Activated naive CD4-positive, alpha-beta T cell treated with anti-CD3 and anti-CD28 coated beads for 36 hours (primary cell): ENCODE results near the gene MAP3K20. TPM values are rescaled to one million over a fixed set of nuclear protein-coding genes. Genes with fewer than 3 reads are reported as not detected.

ENCODE experiments used
- CTCF ChIA-PET: fragments of 350-600 bp; sonication (Branson Sonifier 250); formaldehyde crosslinking; loops from one replicate; lab custom pipeline; 2021; ENCODE audit warnings: antibody characterized with exemption; lab: Charles Lee
- DNase-seq: peaks from one replicate; pipeline ENCODE4 v3.0.0-alpha.2; 2020
- H3K27ac Mint-ChIP-seq: one replicate; pipeline ENCODE4 v1.8.0; 2021; ENCODE audit warnings: mild to moderate bottlenecking, mixed read lengths
- H3K27me3 Mint-ChIP-seq: one replicate; pipeline ENCODE4 v1.8.0; 2021; ENCODE audit warnings: low read depth, mixed read lengths
- H3K36me3 Mint-ChIP-seq: one replicate; pipeline ENCODE4 v1.8.0; 2021; ENCODE audit warnings: low read depth, mixed read lengths
- H3K4me1 Mint-ChIP-seq: one replicate; pipeline ENCODE4 v1.8.0; 2021; ENCODE audit warnings: low read depth, mixed read lengths
- H3K4me3 Mint-ChIP-seq: one replicate; pipeline ENCODE4 v1.8.0; 2021; ENCODE audit warnings: mild to moderate bottlenecking, moderate library complexity, mixed read lengths
- H3K9me3 Mint-ChIP-seq: one replicate; pipeline ENCODE4 v1.8.0; 2021; ENCODE audit warnings: mixed read lengths
- intact Hi-C: fragments of 100-400 bp; cut with micrococcal nuclease; formaldehyde crosslinking; loops from one replicate; pipeline ENCODE4 v1.15.1; 2023
- total RNA-seq, 2 experiments: library from RNA; stranded (reverse); gene quantifications; one replicate each; pipeline ENCODE4 v1.2.3, GENCODE V29; 2021

MAP3K20 gene
- total RNA-seq, 2 experiments from 2014 or later: 3.0 to 3.7 TPM

DNA sequence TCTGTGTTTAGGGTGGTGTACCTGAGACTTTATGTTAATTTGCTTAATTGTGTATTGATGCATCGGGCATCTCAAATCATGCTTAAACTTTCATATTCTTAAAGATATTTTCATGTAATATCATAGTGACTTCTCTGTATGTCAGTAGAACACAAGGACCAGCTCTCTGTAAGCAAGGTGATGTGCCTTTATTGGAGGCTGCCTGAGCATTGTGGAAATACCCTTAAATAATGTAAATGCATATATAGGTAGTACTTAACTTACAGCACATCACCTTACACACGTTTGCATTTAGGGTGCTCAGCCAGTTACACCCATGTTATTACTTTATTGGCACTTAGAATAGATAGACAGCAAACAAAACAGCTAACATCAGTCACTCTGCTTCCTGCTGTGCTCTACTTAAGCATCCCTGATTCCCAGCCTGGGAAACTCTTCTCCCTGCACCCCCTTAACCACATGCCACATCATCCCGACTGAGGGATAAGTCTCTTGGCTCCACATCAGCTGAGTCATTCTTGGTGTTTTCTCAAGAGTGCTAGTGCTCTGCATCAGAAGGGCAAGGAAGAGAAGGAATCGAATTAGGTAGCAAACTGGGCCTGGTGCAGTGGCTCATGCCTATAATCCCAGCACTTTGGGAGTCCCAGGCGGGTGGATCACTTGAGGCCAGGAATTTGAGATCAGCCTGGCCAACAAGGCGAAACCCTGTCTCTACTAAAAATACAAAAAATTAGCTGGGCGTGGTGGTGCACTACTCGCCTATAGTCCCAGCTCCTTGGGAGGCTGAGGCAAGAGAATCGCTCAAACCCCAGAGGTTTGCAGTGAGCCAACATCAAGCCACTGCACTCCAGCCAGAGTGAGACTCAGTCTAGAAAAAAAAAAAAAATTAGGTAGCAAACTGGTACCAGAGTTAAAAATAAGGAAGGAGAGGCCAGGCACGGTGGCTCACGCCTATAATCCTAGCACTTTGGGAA, 108.7 kb downstream of the MAP3K20 start:
- intact Hi-C loops: no loop called here
- DNase-seq: no peak
- Mint-ChIP-seq H3K36me3 (no peaks in the 10 kb centered on the region), H3K4me3 (no peak overlapping the region), H3K27me3 (peaks cover 10% of the 10 kb centered on the region), H3K9me3 (no peaks in the 10 kb centered on the region), H3K4me1 (no peaks in the 10 kb centered on the region), H3K27ac (no peak overlapping the region)
- CTCF ChIA-PET: interaction anchor here (0.7 kb wide), 1 partner anchor 1275 kb away, joined by 4 read pairs; no protein-coding TSS in a partner anchor

DNA sequence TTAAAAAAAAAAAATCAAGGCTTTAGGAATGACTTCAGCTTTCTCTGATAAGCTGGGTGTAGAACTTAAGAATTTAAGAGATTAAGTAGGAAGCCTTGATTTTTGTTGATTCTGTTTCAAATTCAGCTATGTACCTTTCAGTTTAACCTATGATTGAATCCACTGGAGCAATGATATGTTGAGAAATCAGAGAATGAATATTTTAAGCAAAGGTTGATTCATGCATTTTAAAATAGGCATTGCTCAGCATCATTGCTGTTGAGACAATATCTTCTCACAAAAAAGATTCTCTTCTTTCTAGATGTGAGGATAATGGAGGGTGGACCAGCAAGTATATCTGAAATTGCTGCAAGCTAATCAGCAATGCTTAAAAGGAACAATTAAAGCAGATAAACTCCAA, 109.8 kb downstream of the MAP3K20 start:
- Mint-ChIP-seq H3K4me1 (no peaks in the 10 kb centered on the region), H3K36me3 (no peaks in the 10 kb centered on the region), H3K27ac (no peak overlapping the region), H3K27me3 (peaks cover 15% of the 10 kb centered on the region), H3K9me3 (no peaks in the 10 kb centered on the region), H3K4me3 (no peak overlapping the region)
- CTCF ChIA-PET: no interaction called here
- intact Hi-C loops: no loop called here
- no peak for DNase-seq

DNA sequence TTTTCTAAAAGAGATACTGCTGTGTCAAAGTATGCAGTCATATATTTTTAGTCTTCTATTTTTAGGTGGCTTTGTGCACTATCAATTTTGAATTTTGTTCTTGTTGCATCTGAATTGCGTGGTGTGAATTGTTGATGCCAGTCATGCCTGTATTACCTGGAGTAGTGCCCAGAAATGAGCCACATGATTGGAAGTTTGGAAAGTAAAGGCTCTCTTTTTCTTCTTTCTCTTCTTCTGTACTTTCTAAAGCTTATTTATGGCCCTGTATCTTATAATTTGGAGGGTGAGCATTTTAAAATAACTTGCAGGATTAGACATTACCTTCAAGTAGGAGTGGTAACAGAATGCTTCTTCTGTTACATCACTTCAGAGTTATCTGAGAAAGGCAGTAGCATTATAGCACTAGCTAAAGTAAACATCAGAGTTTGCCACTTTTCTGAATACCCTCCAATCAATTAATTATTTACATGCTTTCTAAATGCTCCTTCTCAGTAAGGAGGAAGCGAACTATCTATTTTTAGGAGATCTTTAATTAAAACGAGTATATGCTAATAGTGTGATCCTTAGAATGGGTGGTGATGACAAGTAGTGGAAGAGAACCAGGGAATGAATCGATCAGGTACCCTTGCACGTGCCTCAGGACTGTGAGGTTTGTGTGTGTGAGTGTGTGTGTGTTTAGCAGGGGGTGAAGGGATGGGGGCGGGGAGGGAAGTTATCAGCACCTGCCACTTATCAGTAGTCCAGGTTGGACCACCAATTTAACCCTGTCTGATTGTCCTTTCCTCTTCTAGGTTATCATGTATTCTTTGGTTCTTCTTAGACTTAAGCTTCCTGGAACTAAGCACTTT, 112.5 kb downstream of the MAP3K20 start:
- intact Hi-C loops: no loop called here
- no peak overlapping the region for H3K27ac Mint-ChIP-seq
- no peaks in the 10 kb centered on the region for H3K36me3 Mint-ChIP-seq
- H3K4me1 Mint-ChIP-seq: no peaks in the 10 kb centered on the region
- CTCF ChIA-PET: interaction anchor here (0.7 kb wide), 1 partner anchor 218 kb away, joined by 3 read pairs; no protein-coding TSS in a partner anchor
- H3K27me3 Mint-ChIP-seq: peaks cover 19% of the 10 kb centered on the region
- no peak overlapping the region for H3K4me3 Mint-ChIP-seq
- no peaks in the 10 kb centered on the region for H3K9me3 Mint-ChIP-seq
- DNase-seq: no peak

DNA sequence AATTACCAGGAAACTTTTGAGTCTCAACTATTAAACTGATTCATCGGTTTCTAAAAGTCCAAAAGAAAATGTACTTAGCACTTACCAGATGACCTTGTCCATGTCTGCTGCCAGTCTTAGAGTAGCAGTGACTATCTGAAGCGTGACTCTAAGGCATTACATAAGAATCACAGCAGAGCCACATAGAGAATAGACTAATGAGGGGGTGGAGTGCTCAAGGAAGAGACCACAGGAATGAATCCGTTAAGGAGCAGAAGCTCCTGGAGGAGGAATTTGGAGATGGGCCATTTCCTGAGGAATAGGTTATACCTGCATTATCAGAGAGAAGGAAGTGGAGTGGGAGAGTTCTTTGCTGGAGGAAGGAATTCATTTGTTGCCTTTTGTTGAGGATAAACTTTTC, 116.0 kb downstream of the MAP3K20 start:
- peaks cover 21% of the 10 kb centered on the region for H3K27me3 Mint-ChIP-seq
- H3K4me1 Mint-ChIP-seq: no peaks in the 10 kb centered on the region
- no peak for DNase-seq
- H3K9me3 Mint-ChIP-seq: no peaks in the 10 kb centered on the region
- intact Hi-C loops: no loop called here
- no peaks in the 10 kb centered on the region for H3K36me3 Mint-ChIP-seq
- H3K4me3 Mint-ChIP-seq: no peak overlapping the region
- CTCF ChIA-PET: interaction anchor here (0.5 to 1.1 kb wide), 2 partner anchors 164 to 188 kb away, joined by 3 to 4 read pairs; no protein-coding TSS in a partner anchor
- no peak overlapping the region for H3K27ac Mint-ChIP-seq

- Mint-ChIP-seq H3K4me1 (no peaks in the 10 kb centered on the region), H3K36me3 (no peaks in the 10 kb centered on the region), H3K27ac (no peak overlapping the region), H3K27me3 (peaks cover 21% of the 10 kb centered on the region), H3K9me3 (no peaks in the 10 kb centered on the region), H3K4me3 (no peak overlapping the region)
- DNase-seq: no peak
- intact Hi-C loops: no loop called here
- CTCF ChIA-PET: interaction anchor here (0.5 to 1.1 kb wide), 2 partner anchors 165 to 189 kb away, joined by 3 to 4 read pairs; no protein-coding TSS in a partner anchor
Observed at GRCh38 chr2:173192071-173192470, 116.4 kb downstream of the MAP3K20 start.

- Mint-ChIP-seq H3K4me1 (no peaks in the 10 kb centered on the region), H3K9me3 (no peaks in the 10 kb centered on the region), H3K27me3 (peaks cover 18% of the 10 kb centered on the region), H3K27ac (no peak overlapping the region), H3K36me3 (no peaks in the 10 kb centered on the region), H3K4me3 (no peak overlapping the region)
- CTCF ChIA-PET: interaction anchor here (0.9 kb wide), 1 partner anchor 107 kb away, joined by 3 read pairs; no protein-coding TSS in a partner anchor
- DNase-seq: no peak
- intact Hi-C loops: no loop called here
Observed at GRCh38 chr2:173193925-173194324, 118.3 kb downstream of the MAP3K20 start.

- H3K27ac Mint-ChIP-seq: no peak overlapping the region
- CTCF ChIA-PET: interaction anchor here (1.7 kb wide), 1 partner anchor 16 kb away, joined by 6 read pairs; no protein-coding TSS in a partner anchor
- H3K9me3 Mint-ChIP-seq: no peaks in the 10 kb centered on the region
- H3K27me3 Mint-ChIP-seq: peaks cover 12% of the 10 kb centered on the region
- intact Hi-C loops: no loop called here
- H3K36me3 Mint-ChIP-seq: no peaks in the 10 kb centered on the region
- DNase-seq: no peak
- no peak overlapping the region for H3K4me3 Mint-ChIP-seq
- H3K4me1 Mint-ChIP-seq: no peaks in the 10 kb centered on the region
Observed at GRCh38 chr2:173195100-173195499, 119.5 kb downstream of the MAP3K20 start.

DNA sequence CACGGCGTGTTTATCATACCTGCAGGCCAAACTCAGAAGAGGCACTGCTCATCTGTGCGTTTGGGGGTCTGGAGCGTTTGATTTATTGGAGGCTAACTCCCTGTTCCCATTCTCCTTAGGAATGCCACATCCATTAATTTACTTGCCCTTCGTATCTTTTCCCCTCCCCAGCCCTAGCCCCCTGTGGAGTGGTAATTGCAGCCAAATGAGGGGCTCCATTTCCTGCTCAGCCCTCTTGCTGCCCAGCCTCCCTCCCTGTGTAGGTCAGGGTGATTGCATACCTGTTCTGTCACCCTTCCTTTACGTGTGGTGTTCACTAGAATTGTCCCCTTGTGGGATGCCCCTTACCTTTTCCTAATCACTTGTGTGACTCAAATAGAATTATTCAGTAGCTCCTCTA, 120.4 kb downstream of the MAP3K20 start:
- Mint-ChIP-seq H3K27ac (no peak overlapping the region), H3K9me3 (no peaks in the 10 kb centered on the region), H3K4me3 (no peak overlapping the region), H3K4me1 (no peaks in the 10 kb centered on the region), H3K27me3 (peaks cover 12% of the 10 kb centered on the region), H3K36me3 (no peaks in the 10 kb centered on the region)
- intact Hi-C loops: no loop called here
- CTCF ChIA-PET: interaction anchor here (1.6 to 1.7 kb wide), 2 partner anchors 15 to 169 kb away, joined by 3 to 6 read pairs; no protein-coding TSS in a partner anchor
- no peak for DNase-seq

GRCh38 chr2:173196638-173197037, 121.0 kb downstream of the MAP3K20 start:
- peaks cover 7% of the 10 kb centered on the region for H3K27me3 Mint-ChIP-seq
- H3K4me1 Mint-ChIP-seq: no peaks in the 10 kb centered on the region
- intact Hi-C loops: no loop called here
- H3K36me3 Mint-ChIP-seq: no peaks in the 10 kb centered on the region
- DNase-seq: no peak
- H3K9me3 Mint-ChIP-seq: no peaks in the 10 kb centered on the region
- CTCF ChIA-PET: interaction anchor here (1.6 kb wide), 1 partner anchor 169 kb away, joined by 3 read pairs; no protein-coding TSS in a partner anchor
- H3K4me3 Mint-ChIP-seq: no peak overlapping the region
- H3K27ac Mint-ChIP-seq: no peak overlapping the region

GRCh38 chr2:173198327-173198726, 122.7 kb downstream of the MAP3K20 start:
- peaks cover 2% of the 10 kb centered on the region for H3K27me3 Mint-ChIP-seq
- DNase-seq: no peak
- H3K36me3 Mint-ChIP-seq: no peaks in the 10 kb centered on the region
- CTCF ChIA-PET: interaction anchor here (0.9 to 1.3 kb wide), 4 partner anchors 10 to 171 kb away, joined by 3 to 10 read pairs (median 5); no protein-coding TSS in a partner anchor
- intact Hi-C loops: no loop called here
- no peaks in the 10 kb centered on the region for H3K9me3 Mint-ChIP-seq
- no peaks in the 10 kb centered on the region for H3K4me1 Mint-ChIP-seq
- no peak overlapping the region for H3K4me3 Mint-ChIP-seq
- H3K27ac Mint-ChIP-seq: no peak overlapping the region

DNA sequence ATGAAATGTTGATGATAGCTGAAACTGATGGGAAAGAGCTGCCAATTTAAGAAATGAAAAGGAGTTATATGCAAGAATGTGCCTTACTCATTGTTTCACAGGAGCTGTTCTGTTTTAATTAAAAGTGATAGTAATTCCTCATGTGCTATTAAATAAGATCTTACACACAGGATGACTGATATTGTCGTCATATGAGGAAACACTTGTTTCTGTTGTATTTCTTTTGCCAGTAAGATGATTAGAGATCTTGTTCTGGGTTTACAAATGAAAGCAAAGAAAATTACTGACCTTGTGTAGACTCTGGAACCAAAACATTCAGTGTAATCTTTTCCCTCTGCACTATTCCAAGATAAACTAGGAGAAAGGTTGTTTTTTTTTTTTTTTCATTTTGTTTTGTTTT, 123.6 kb downstream of the MAP3K20 start:
- Mint-ChIP-seq H3K27ac (no peak overlapping the region), H3K4me1 (no peaks in the 10 kb centered on the region), H3K4me3 (no peak overlapping the region), H3K9me3 (no peaks in the 10 kb centered on the region), H3K36me3 (no peaks in the 10 kb centered on the region), H3K27me3 (peaks cover 2% of the 10 kb centered on the region)
- DNase-seq: no peak
- intact Hi-C loops: no loop called here
- CTCF ChIA-PET: interaction anchor here (1.3 kb wide), 1 partner anchor 11 kb away, joined by 10 read pairs; no protein-coding TSS in a partner anchor

DNA sequence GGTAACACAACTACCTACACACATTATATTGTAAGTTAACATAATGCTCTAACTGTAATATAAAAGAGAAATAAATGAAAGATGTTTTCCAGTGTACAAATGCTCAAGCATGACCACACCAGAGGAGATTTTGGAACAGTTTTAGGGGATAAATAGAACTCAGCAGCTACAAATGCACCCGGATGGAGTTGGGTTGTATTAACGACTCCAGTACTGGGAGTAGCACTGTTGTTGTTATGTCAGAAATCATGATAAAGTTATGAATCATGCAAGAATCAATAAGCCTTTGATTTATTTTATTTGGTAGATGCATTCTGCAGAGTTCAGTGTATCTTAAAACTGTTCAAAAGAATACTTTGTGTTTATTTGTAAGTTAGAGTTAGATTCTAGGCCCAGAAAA, 126.9 kb downstream of the MAP3K20 start:
- intact Hi-C loops: no loop called here
- H3K9me3 Mint-ChIP-seq: no peaks in the 10 kb centered on the region
- H3K36me3 Mint-ChIP-seq: no peaks in the 10 kb centered on the region
- no peak for DNase-seq
- no peak overlapping the region for H3K27ac Mint-ChIP-seq
- no peak overlapping the region for H3K4me3 Mint-ChIP-seq
- no peaks in the 10 kb centered on the region for H3K4me1 Mint-ChIP-seq
- no peaks in the 10 kb centered on the region for H3K27me3 Mint-ChIP-seq
- CTCF ChIA-PET: no interaction called here
